Upper lobe of right lung (tissue), 1 donor: Measurements from ENCODE around the gene SMO. TPM values are rescaled to one million over a fixed set of nuclear protein-coding genes. Genes with fewer than 3 reads are reported as not detected.

Experiments
- ATAC-seq: fragments of 200-7000 bp; cut with Tn5 transposase; one replicate; pipeline ENCODE4 v1.9.1; 2020; ENCODE audit warnings: mild to moderate bottlenecking, moderate library complexity
- DNase-seq: peaks from one replicate; pipeline ENCODE4 v3.0.0-alpha.2; 2020
- H3K27ac ChIP-seq: fragments of 200-600 bp; one replicate; pipeline ENCODE4 v1.8.0; 2022
- H3K27me3 ChIP-seq: fragments of 200-600 bp; one replicate; pipeline ENCODE4 v1.8.0; 2022; ENCODE audit warnings: mild to moderate bottlenecking
- H3K36me3 ChIP-seq: fragments of 200-600 bp; one replicate; pipeline ENCODE4 v1.8.0; 2022
- H3K4me1 ChIP-seq: fragments of 200-600 bp; one replicate; pipeline ENCODE4 v1.8.0; 2022
- H3K4me3 ChIP-seq: fragments of 200-600 bp; one replicate; pipeline ENCODE4 v1.8.0; 2022; ENCODE audit warnings: mild to moderate bottlenecking
- H3K9me3 ChIP-seq: fragments of 200-600 bp; one replicate; pipeline ENCODE4 v1.8.0; 2022
- intact Hi-C: fragments of 100-400 bp; cut with DNase I; formaldehyde crosslinking; loops from one replicate; pipeline ENCODE4 v1.11.0; 2022
- total RNA-seq: library from RNA; stranded (reverse); fragmentation: NEBNext Ultra II Directional; extraction: Animal tissue kit (Norgen Biotek cat#: 25700); gene quantifications from one replicate; pipeline ENCODE4 v1.2.1, GENCODE V29; 2021
- TF ChIP-seq, protein P1 (sequence below): fragments of 200-600 bp; IDR thresholded peaks from one replicate; pipeline ENCODE4 v1.8.0; 2022; ENCODE audit warnings: antibody characterized with exemption
- donor health status: DM: no; HTN: yes; CAD: no; lungs with severe emphysema.

The SMO gene
- total RNA-seq, 1 donor from 2014 or later, result 4.0 TPM

- Histone ChIP-seq H3K4me1 (peaks cover 6% of the 10 kb centered on the region), H3K4me3 (peak overlapping the region; percentile 59), H3K36me3 (no peaks in the 10 kb centered on the region), H3K27ac (no peak overlapping the region), H3K27me3 (peaks cover 42% of the 10 kb centered on the region), H3K9me3 (no peaks in the 10 kb centered on the region)
- TF ChIP-seq, protein P1, sequence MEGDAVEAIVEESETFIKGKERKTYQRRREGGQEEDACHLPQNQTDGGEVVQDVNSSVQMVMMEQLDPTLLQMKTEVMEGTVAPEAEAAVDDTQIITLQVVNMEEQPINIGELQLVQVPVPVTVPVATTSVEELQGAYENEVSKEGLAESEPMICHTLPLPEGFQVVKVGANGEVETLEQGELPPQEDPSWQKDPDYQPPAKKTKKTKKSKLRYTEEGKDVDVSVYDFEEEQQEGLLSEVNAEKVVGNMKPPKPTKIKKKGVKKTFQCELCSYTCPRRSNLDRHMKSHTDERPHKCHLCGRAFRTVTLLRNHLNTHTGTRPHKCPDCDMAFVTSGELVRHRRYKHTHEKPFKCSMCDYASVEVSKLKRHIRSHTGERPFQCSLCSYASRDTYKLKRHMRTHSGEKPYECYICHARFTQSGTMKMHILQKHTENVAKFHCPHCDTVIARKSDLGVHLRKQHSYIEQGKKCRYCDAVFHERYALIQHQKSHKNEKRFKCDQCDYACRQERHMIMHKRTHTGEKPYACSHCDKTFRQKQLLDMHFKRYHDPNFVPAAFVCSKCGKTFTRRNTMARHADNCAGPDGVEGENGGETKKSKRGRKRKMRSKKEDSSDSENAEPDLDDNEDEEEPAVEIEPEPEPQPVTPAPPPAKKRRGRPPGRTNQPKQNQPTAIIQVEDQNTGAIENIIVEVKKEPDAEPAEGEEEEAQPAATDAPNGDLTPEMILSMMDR, result no peak
- intact Hi-C loops, result no loop called here
- ATAC-seq, result no peak
- DNase-seq, result no peak
Measured at GRCh38 chr7:129187681-129188371, 607 bp upstream of the SMO start.

GRCh38 chr7:129188892-129189660 lies 643 bp downstream of the SMO start:
- Histone ChIP-seq H3K9me3 (no peaks in the 10 kb centered on the region), H3K4me3 (peak overlapping the region; percentile 59), H3K4me1 (peaks cover 6% of the 10 kb centered on the region), H3K27me3 (peaks cover 42% of the 10 kb centered on the region), H3K36me3 (no peaks in the 10 kb centered on the region), H3K27ac (no peak overlapping the region)
- TF ChIP-seq, protein P1, result no peak
- intact Hi-C loops, result no loop called here
- ATAC-seq (peak; percentile 55), DNase-seq (no peak)

GRCh38 chr7:129189661-129190310 lies 1.4 kb downstream of the SMO start:
- Histone ChIP-seq H3K9me3 (no peaks in the 10 kb centered on the region), H3K4me3 (peak overlapping the region; percentile 59), H3K36me3 (no peaks in the 10 kb centered on the region), H3K27me3 (peaks cover 42% of the 10 kb centered on the region), H3K4me1 (peaks cover 6% of the 10 kb centered on the region), H3K27ac (no peak overlapping the region)
- intact Hi-C loops, result no loop called here
- TF ChIP-seq, protein P1, result no peak
- DNase-seq (no peak), ATAC-seq (no peak)

DNA sequence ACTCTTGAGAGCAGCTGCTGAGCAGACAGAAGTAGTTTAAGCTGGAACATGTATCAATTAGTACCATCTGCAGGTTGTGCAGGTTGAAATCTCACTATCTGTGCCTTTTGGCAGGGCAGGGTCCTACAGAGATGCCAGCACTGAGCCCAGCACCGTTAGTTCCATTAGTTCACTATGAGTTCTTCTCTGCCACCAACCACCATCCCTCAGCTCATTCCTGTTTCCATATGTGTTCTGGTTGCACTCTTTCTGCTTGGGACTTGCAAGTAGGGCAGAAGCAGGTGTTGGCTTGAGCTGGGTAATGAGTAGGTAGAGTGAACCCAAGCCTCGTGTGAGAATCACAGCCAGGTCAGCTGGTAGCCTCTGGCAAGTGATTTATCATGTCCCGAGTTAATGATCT lies 2.8 kb downstream of the SMO start:
- H3K4me3 ChIP-seq, result no peak overlapping the region
- intact Hi-C loops, result no loop called here
- H3K36me3 ChIP-seq, result no peaks in the 10 kb centered on the region
- H3K4me1 ChIP-seq, result peaks cover 6% of the 10 kb centered on the region
- no peak overlapping the region for H3K27ac ChIP-seq
- H3K27me3 ChIP-seq, result peaks cover 42% of the 10 kb centered on the region
- TF ChIP-seq, protein P1, result no peak
- ATAC-seq (no peak), DNase-seq (no peak)
- H3K9me3 ChIP-seq, result no peaks in the 10 kb centered on the region

DNA sequence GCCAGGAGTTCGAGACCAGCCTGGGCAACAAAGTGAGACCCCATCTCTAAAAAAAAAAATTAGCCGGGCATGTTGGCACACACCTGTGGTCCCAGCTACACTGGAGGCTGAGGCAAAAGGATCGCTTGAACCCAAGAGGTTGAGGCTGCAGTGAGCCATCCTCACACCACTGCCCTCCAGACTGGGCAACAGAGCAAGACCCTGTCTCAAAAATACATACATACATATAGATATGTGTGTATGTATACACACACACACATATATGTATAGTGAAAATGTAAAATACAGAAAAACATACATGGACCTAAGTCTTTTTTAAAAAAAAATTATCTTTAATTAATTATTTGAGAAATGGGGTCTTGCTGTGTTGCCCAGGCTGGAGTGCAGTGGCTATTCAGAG lies 5.5 kb downstream of the SMO start:
- H3K36me3 ChIP-seq, result no peaks in the 10 kb centered on the region
- DNase-seq (no peak), ATAC-seq (no peak)
- TF ChIP-seq, protein P1, result no peak
- H3K27ac ChIP-seq, result no peak overlapping the region
- no peak overlapping the region for H3K4me3 ChIP-seq
- peaks cover 25% of the 10 kb centered on the region for H3K27me3 ChIP-seq
- intact Hi-C loops, result no loop called here
- H3K4me1 ChIP-seq, result peaks cover 6% of the 10 kb centered on the region
- H3K9me3 ChIP-seq, result no peaks in the 10 kb centered on the region
